H4 (cell line): ENCODE data around the gene COL5A1. TPM values are rescaled to one million over a fixed set of nuclear protein-coding genes. Genes with fewer than 3 reads are reported as not detected.

Experiments used
- DNase-seq: peaks from one replicate; pipeline ENCODE4 v3.0.0-alpha.2; 2015; ENCODE audit warnings: low spot score
- total RNA-seq: library from RNA; depleted of rRNA; stranded (reverse); fragments of >200 nt; shearing (Covaris generic); gene quantifications from 2 replicates; pipeline ENCODE4 v1.2.3, GENCODE V29; 2014

The COL5A1 gene
- total RNA-seq, 1 experiment from 2014 or later = 32.1 TPM

DNA sequence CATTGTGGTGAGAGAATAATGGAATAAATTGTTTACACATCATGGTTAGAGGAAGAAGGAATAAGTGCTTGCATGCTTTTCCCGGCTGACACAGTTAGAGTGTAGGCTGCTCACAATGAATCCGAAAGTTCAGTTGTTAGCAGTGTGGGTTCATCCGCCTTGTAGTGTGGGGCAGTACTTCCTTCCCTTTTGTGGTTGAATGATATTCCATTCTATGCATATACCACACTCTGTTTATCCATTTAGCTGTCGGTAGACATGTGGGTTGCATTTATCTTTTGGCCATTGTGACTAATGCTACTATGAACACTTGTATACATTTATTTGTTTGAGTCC, 84.0 kb downstream of the COL5A1 start:
- DNase-seq = peak; percentile 90

DNA sequence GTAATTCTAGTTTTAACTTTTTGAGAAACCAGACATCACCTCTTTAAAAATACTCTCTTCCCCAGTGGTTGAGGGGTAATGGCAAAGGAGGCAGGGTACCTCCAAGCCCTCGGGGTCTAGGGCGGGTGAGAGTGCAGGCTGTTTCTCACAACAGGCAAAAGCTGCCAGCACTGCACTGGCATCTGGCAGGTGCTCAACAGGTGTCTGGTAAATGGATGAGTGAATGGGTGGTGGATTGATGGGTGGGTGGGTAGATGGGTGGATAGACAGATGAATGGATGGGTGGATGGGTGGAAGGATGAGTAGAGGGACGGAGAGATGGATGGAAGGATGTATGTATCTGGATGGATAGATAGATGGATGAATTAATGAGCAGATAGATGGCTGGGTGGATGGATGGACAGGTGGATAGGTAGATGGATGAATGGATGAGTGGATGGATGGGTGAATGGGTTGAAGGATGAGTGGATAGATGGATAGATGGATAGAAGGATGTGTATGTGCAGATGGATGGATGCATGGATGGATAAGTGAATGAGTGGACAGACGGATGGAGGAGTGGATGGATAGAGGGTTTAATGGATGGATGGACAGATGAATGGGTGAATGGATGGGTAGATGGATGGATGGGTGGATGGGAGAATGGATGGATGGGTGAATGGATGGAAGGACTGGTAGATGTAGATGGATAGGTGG, 84.6 kb downstream of the COL5A1 start:
- no peak for DNase-seq

DNA sequence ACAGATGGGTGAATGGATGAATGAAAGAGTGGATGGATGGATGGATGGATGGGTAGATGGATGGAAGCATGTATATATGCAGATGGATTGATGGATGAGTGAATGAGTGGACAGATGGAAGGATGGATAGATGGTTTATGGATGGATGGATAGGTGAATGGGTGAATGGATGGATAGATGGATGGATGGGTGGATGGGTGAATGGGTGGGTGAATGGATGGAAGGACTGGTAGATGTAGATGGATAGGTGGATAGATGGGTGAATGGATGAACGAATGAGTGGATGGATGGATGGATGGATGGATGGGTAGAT, 85.1 kb downstream of the COL5A1 start:
- no peak for DNase-seq

DNA sequence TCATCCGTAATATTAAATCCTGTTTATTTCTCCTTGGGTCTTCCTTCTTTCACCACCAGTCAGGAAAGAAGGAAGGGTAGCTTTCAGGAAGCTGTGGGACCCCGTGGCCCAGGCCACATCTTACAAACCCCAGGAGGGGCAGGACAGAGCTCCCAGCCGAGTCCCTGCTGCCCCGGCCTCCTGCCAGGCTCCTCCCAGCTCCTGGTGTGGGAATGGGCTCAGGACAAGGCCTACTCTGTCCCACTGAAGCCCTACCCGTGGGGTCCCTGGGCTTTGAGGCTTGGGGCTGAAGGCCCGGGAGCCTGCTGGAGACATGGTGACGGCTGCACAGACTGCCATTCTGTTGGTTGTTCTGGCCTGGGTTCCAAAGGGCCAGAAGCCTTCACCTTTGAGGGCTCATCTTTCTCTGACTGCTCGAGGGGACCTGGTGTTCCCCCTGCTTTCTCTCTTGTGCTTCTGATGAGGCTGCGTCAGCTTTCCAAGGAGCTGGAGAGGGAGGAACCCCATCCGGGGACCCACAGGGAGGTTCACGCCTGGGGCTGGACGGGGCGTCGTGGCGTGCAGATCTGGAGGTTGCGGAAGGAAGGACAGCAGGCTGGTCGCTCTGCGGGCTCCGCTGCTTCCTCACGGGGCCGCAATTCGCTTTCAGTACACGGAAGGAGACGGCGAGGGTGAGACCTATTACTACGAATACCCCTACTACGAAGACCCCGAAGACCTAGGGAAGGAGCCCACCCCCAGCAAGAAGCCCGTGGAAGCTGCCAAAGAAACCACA, 86.6 kb downstream of the COL5A1 start:
- DNase-seq = no peak

DNA sequence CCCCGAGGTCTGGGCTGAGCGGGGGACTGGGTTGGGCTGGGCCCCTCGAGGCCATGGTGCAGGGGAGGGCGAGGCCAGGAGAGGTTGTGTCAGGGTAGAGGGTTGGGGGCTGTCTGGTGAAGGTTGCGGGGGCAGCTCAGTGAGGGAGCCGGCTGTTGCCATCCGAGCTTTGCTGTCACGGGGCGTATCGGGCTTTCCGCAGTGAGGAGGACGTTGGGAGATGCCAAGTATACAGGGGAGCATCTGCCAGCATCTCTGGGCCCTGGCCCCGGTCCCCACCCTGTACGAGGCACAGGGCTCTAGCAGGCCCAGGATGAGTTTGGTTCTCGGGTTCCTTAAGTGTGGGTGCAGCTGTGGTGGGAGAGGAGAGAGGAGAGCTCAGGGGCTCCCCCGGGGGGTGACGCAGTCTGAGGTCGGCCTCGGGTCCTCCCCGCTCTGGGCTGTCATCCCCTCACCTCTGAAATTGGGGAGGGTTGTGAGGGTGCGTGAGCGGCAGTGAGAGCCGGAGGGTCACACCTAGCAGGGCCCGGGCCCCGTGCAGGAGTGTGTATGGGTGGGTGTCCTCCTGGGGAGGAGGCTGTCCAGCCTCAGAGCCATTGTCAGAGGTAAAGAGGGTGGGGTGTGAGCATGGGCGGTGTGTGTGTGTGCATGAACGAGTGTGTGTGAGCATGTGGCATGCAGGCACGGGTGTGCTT, 87.3 kb downstream of the COL5A1 start:
- no peak for DNase-seq

DNA sequence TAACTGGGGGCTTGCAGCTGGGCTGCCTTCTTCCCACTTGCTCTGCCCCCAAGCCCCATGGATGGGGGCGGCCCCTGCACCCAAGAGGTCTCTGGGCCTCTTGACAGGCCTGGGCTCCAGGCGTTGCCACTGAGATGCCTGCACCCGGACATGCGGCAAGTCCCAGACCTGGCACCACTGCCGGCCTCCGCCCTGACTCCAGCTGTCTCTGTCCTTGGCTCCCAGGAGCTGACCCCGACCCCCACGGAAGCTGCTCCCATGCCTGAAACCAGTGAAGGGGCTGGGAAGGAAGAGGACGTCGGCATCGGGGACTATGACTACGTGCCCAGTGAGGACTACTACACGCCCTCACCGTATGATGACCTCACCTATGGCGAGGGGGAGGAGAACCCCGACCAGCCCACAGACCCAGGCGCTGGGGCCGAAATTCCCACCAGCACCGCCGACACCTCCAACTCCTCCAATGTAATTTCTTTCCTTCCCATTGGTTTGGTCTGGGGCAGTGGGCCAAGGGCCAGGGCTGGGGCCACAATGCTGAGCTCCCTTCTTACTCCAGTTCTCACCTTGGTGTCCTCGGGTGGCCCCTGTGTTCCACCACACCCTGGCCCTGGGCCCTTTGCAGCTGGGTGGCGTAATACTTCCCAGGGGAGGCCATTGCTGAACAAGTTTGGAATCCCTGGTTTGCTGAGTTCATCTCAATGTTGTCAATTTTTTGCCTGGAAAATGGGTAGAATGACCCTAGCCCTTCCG, 88.6 kb downstream of the COL5A1 start:
- DNase-seq = no peak

DNA sequence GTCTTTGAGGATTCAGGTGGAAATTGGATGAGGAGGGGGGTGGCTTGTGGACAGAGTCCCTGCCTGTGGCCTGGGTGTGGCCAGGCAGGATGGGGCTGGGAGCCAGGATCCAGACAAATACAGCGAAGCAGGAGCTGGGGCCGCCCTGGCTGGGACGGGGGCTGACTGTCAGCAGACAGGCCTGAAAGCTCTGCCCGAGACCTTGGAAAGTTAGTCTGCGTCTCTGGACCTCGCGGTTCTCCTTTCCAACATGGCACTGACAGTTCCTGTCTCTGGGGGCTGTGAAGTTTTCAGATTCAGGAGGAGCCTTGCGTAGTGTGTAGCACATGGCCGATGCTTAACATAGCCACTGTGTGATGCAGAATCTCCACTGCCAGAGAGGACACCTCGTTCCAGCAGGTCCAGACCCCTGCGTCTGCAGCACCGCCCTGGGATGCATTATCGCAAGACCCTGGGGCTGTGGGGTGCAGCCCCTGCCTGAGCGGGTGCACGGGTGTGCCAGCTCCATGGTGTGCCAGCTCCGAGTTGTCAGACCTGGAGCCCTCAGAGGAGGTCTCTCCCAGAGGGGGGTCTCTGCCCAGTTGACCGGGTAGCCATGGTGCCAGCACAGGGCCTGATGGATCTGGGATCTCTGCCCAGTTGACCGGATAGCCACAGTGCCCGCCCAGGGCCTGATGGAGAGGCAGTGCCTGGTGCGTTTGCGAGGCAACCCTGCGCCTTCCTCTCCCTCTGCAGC, 89.3 kb downstream of the COL5A1 start:
- DNase-seq = no peak

DNA sequence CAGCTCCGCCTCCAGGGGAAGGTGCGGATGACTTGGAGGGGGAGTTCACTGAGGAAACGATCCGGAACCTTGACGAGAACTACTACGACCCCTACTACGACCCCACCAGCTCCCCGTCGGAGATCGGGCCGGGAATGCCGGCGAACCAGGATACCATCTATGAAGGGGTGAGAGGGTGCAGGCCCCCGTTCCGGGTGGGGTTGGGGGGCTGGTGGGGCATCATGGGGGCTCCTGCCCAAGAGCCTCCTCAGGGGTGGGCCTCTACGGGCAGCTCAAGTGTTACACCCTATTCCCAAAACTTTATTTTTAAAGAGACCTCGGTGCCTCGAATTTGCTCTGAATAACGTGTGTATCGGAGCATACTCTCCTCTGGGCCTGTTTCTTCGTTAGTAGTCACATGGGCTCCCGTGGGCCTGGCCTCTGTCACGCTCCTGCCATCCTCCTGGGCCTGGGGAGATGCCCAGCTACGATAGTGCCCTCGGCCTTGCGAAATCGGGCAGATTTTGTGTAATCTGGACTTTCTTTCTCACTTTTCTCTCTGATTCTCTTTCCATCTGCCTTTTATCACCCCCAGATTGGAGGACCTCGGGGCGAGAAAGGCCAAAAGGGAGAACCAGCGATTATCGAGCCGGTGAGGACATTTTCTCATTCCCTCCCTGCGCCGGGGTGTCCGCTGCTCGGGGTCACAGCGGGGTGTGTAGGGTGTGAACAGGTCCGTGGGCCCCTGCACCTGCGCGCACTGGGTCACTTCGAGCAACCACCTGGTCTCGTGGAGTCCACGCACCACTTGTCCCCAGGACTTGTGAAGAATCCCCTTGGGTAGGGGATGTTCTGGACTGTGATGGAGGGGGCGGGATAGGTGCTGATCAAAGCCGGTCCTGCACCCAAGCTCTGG, 90.1 kb downstream of the COL5A1 start:
- DNase-seq = no peak

DNA sequence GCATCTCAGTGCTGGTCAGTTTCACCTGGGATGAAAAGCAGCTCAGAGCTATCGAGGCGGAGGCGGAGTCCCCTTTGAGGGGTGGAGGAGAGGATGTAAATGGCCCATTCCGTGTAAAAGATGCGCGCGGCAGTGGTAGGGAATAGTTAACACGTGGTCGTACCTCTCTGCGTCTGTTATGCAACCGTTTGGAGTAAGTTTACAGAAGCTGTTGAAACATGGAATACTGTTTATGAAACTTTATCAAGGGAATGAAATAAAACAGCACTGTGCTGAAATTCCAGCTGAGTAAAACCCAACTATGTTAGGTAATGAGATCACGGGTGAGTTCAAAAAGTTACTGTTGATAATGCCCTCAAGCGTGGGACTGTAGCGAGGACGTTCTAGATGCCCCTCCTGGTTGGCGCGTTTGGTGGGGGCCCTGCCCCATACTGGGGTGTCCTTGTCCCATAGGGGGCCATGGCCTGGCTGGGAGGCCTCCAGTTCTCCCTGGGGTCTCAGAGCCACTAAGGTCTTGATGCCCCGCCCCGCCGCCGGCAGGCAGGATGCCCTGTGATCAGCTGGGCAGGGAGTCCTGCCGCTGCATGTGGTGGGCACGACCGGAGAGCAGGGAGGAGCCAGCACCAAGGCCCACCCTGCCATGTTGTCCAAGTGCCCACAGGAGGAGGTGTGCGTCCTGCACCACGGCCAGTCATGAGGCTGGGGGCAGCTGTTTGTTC, 90.9 kb downstream of the COL5A1 start:
- DNase-seq = peak; percentile 41

DNA sequence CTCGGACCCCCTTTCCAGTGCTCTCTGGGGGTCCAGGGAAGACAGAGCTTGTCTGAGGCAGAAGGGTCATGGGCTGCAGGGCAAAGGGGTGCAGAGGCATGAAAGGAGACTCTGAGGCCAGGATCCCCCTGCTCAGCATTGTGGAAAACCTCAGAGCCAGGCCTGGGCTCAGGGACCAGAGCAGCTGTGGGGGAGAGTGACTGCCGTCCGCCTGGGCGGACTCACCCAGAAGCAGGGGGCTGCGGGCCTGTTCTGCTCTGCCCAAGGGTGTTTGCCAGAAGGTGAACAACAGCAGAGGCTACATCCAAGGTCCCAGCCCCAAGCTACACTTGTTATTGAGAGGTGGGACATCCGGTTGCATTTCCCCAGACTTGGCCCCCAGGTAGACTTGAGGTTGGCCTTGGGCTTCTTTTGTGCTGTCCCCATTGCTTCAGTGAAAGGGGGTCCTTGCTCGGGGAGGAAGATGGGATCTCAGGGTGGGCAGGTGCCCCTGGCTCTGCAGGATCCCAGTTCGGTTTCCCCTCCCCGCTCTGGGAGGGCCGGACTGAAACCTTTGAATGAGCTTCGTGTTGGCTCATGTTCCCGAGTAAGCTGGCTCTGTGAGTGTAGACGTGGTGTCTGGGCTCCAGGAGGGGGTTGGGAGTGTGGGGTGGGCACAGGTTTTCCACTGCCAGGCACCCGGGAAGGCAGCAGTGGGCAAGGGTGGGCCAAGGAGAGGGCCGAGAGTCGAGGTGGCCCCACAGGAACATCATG, 92.1 kb downstream of the COL5A1 start:
- DNase-seq = no peak

DNA sequence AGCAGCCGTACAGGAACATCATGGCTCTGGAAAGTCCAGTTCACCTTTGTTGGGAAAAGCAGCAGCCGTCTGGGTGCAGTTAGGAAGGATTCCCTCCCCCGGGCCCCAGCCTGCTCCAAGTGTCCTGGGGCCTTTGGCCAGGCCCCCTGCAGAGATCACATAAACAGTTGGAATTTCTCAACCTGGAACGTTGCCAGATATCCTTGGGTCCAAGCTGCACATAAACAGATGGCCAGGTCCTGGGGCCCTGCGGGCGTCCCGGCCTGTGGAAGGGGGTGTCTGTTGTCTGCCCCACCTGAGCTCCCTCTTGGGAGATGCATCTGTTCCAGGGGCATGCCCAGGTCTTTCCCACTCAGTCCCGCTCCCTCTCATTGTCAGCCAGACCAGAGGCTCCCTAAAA, 92.7 kb downstream of the COL5A1 start:
- no peak for DNase-seq

DNA sequence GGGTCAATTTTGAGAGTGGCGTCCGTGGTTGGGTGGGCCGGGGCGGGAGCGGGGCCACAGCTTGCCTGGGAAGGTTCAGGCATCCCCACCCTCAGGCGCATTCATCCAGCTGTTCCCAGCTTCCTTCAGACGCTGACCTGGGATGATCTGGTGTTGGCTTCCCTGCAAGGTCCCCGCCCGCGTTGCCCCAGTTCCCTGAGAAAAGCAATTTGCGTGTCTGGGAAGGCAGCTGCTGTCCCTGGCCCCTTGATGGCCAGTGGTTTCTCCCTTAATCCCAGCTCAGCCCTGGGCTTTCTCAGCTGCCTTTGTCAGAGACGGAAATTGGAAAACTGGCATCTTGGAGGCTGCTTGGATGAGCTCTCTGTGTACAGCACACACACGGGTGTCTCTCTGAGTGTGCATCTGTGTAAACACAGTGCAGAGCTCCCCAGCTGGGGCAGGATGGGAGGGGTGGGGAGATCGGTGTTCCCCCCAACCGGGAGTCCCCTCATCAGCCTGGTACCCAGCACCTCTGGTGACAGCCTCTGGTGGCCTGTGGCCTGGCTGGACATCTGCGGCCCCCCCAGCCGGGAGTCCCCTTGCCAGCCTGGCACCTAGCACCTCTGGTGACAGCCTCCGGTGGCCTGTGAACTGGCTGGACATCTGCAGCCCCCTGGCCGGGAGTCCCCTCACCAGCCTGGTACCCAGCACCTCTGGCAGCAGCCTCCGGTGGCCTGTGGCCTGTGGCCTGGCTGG, 94.0 kb downstream of the COL5A1 start:
- DNase-seq = no peak

DNA sequence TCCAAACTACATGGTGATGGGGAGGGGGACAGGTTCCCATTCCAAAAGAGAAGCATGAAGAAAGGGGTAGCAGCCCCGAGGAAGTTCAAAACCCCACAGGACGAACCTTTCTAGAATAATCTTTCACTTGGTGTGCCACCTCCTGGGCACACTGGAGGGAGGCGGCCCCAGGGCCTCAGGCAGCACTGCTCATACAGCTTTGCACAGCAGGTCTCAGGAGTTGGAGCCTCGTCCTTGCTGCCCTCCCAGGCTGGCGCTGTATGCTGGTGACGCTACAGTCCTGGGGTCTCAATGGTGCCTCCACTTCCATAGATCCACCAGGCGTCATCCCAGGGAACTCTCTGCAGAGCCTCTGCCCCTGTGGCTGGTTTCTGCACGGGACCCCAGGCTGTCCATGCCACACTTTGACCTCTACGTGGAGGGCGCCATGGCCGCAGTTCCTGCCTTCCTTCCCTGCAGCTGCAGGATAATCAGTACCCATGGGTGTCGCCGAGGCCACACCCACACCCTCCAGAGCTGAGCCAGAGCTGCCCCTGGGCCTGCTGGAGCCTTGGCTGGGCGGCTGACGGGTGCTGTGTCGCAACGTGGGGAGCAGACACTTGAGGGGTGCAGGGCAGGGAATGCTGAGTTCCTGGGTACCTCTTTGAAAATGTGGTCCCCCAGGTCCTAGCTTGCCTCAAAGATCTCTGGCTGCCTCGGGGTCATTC, 95.3 kb downstream of the COL5A1 start:
- DNase-seq = no peak

DNA sequence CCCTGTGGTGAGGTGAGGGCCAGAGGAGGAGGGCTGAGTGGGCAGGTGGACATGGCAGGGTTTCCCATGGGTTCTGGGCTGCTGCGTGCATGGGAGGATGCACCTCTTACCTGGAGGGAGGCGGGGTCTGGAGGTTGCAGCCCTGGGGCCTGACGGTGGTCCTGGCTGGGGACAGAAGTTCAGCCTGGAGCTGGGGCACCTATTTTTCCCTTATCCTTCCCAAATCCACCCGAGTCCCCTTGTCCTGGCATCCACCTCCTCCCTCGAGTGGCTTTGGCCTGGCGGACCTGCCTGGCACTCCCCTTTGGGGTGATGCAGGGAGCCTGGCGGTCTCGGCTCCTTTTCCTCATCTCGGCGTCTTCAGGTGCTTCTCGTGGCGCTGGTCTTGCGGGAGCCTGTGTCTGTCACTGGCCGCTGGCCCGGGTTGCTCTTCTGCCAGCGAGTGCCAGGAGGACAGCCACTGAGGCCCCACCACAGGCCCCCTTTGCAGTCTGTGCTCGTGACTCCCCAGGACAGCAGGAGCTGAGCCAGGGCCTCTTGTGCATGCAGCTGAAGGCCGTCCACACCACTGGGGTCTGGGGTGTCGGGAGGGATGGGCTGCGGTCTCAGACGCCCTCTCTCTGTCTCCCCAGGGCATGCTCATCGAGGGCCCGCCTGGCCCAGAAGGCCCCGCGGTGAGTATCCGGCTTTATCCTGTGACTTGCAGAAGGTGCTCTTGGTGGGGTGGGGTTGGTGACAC, 96.4 kb downstream of the COL5A1 start:
- DNase-seq = no peak

DNA sequence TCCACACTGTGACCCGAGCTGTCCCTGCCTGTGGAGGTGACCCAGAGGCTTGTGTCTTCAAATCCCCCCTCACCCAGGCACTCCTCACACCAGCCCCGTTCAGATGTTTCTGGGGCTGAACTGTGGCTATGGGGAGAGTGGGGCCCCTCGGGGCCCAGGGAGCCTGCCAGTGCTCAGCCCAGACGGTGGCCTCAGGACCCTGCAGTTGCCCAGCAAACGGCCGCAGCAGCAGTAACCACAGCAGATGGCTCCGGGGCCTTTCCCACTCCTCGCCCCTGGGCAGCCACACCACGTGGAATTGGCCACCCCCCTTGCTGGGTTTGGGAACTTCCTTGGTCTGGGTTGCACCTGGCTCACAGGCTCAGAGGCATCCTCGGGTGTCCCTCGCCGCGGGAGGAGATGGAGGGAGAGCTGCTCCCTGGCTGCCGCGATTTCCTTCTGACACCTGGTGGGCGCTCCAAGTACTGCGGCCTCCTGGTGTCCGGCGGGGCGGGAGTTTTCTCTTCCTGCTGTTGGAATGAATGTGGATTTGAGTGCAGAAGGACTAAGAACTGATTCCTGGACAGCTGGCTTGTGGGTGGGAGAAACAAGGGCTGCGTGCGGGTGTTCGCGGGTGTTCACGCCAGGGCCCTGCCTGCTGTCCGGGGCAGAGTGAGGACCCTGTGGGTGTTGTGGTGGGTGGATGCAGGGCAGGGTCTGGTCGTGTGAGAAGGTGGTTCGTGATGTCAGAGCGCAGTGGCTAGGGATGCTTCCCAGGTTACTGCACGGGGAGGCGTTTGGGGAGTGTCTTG, 97.5 kb downstream of the COL5A1 start:
- DNase-seq = peak; percentile 25

DNA sequence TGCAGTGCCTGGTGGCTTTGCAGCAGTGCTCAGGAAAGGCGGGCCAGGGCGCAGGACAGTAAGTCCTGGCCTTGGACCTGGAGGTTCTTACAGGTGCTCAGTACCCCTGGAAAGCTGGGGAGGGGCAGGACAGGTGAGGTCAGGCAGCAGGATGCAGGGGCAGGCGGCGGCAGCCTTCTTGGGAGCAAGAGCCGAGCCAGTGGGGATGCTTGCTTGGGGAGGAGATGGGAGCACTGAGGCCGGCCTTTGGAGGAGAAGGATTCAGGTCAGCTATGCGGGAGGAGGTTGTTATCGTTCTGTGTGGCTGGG, 98.0 kb downstream of the COL5A1 start:
- DNase-seq = no peak

DNA sequence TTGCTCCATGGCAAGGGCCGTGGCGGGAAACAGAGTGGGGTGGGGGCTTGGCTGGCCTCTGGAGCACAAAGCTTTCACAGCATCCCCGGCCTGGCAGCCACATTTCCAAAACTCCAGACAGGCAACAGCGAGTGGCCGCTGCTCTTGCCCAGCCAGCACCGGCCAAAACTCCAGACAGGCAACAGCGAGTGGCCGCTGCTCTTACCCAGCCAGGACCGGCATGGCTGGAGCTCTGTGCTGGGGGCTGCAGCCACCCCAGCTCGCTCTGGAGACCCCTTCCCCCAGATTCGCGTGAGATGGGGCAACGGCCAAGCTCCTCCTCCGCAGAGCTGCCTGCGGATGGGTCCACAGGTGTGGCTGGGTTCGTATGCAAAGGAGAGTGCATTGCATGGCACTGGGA, 98.5 kb downstream of the COL5A1 start:
- no peak for DNase-seq
